ENCODE measurements around the gene AMBP.

DNA sequence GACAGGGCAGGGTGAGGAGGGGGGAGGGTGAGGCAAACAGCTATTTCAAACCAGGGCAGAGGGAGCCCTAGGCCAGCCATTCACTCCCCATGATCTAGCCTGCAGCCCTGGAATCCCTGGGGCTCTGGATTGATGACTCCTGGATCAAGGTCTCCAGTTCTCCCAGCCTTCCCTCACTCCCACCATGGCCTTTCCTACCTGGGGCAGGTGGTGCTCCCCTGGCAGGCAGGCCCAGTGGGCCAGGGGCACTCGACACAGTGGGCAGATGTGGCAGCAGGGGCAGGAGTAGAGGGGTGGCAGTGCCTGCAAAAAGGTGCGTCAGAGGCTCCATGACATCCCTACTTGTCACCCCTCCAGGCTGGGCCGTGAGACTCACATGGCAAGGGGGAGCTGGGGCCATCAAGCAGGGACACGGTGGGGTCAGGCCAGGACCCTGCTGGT, 15.0 kb upstream of the AMBP start:
- TF ChIP-seq, protein P1, sequence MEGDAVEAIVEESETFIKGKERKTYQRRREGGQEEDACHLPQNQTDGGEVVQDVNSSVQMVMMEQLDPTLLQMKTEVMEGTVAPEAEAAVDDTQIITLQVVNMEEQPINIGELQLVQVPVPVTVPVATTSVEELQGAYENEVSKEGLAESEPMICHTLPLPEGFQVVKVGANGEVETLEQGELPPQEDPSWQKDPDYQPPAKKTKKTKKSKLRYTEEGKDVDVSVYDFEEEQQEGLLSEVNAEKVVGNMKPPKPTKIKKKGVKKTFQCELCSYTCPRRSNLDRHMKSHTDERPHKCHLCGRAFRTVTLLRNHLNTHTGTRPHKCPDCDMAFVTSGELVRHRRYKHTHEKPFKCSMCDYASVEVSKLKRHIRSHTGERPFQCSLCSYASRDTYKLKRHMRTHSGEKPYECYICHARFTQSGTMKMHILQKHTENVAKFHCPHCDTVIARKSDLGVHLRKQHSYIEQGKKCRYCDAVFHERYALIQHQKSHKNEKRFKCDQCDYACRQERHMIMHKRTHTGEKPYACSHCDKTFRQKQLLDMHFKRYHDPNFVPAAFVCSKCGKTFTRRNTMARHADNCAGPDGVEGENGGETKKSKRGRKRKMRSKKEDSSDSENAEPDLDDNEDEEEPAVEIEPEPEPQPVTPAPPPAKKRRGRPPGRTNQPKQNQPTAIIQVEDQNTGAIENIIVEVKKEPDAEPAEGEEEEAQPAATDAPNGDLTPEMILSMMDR (IDR thresholded peaks at IDR 0.05) = no peak
- TF ChIP-seq EP300 (IDR thresholded peaks at IDR 0.05) = no peak
- TF ChIP-seq SREBF2 (IDR thresholded peaks at IDR 0.05) = no peak

Data from A549 (cell line).